Neural crest cell (in vitro differentiated cells): ENCODE data around the gene NKTR. TPM values are rescaled to one million over a fixed set of nuclear protein-coding genes. Genes with fewer than 3 reads are reported as not detected.
"Not testable (repeated sequence)": the region's sequence is repeated elsewhere in the genome, so short reads cannot be mapped to it uniquely, and the experiment has no call there.

Experiments
- DNase-seq: peaks from one replicate; pipeline ENCODE4 v3.0.0; 2021; ENCODE audit warnings: low read depth, mixed read lengths, low spot score
- H3K27ac Mint-ChIP-seq: one replicate; pipeline ENCODE4 v1.8.0; 2021; ENCODE audit warnings: mild to moderate bottlenecking, mixed read lengths; ENCODE audit not compliant: unreplicated experiment
- H3K27me3 Mint-ChIP-seq: 2 replicates; pipeline ENCODE4 v1.8.0; 2021; ENCODE audit warnings: low read depth, mild to moderate bottlenecking, mixed read lengths
- H3K36me3 Mint-ChIP-seq: 2 replicates; pipeline ENCODE4 v1.8.0; 2021; ENCODE audit warnings: low read depth, mild to moderate bottlenecking, mixed read lengths
- H3K4me1 Mint-ChIP-seq: 2 replicates; pipeline ENCODE4 v1.8.0; 2021; ENCODE audit warnings: mixed read lengths
- H3K4me3 Mint-ChIP-seq: one replicate; pipeline ENCODE4 v1.8.0; 2021; ENCODE audit warnings: mild to moderate bottlenecking, mixed read lengths
- H3K9me3 Mint-ChIP-seq: 2 replicates; pipeline ENCODE4 v1.8.0; 2021; ENCODE audit warnings: mixed read lengths
- CTCF ChIP-seq: fragments of 200-600 bp; sonication (generic); conservative IDR thresholded peaks from 2 replicates; pipeline ENCODE4 v1.5.0; 2021; ENCODE audit warnings: antibody characterized with exemption, mild to moderate bottlenecking
- long read RNA-seq: library from polyadenylated mRNA; unstranded; transcript quantifications from one replicate; pipeline ENCODE4 v2.0.0, GENCODE V29; 2020
- total RNA-seq: library from RNA; stranded (reverse); gene quantifications from 2 replicates; pipeline ENCODE4 v1.2.1, GENCODE V29; 2021

The NKTR gene
- 95.0 and 95.2 TPM in 2 replicates for total RNA-seq
- long read RNA-seq, partial matches to known transcripts: 62 of 98 reads
- long read RNA-seq, other reads (novel, unspliced or antisense): 31 of 98 reads

- Mint-ChIP-seq H3K4me1 (peaks cover 36% of the 10 kb centered on the region), H3K27ac (peak within 1 kb of the TSS; percentile 99), H3K27me3 (no peaks in the 10 kb centered on the region), H3K4me3 (peak within 1 kb of the TSS; percentile 94), H3K9me3 (peaks cover 6% of the 10 kb centered on the region), H3K36me3 (peaks cover 23% of the 10 kb centered on the region)
- peak; percentile 15 for TF ChIP-seq CTCF
- DNase-seq: peak; percentile 100
Observed at GRCh38 chr3:42600111-42600957, at the start of gene NKTR. Gene NKTR (plus strand): TSS chr3:42600686. CDS start chr3:42601007, 321 bp downstream.

- Mint-ChIP-seq H3K4me1 (no peaks in the 10 kb centered on the region), H3K9me3 (no peaks in the 10 kb centered on the region), H3K4me3 (no peak overlapping the region), H3K27me3 (no peaks in the 10 kb centered on the region), H3K27ac (no peak overlapping the region), H3K36me3 (peaks cover 20% of the 10 kb centered on the region)
- no peak for DNase-seq
- TF ChIP-seq CTCF: no peak
Observed at GRCh38 chr3:42552830-42553229, 47.7 kb upstream of the NKTR start.

- no peak for TF ChIP-seq CTCF
- H3K27me3 Mint-ChIP-seq: no peaks in the 10 kb centered on the region
- H3K4me1 Mint-ChIP-seq: no peaks in the 10 kb centered on the region
- H3K27ac Mint-ChIP-seq: no peak overlapping the region
- peaks cover 20% of the 10 kb centered on the region for H3K36me3 Mint-ChIP-seq
- H3K9me3 Mint-ChIP-seq: no peaks in the 10 kb centered on the region
- H3K4me3 Mint-ChIP-seq: no peak overlapping the region
- DNase-seq: no peak
Observed at GRCh38 chr3:42556089-42556632, 44.3 kb upstream of the NKTR start.

GRCh38 chr3:42556817-42557216, 43.7 kb upstream of the NKTR start:
- not testable (repeated sequence) for H3K27me3 Mint-ChIP-seq, H3K9me3 Mint-ChIP-seq, DNase-seq, H3K4me1 Mint-ChIP-seq, H3K27ac Mint-ChIP-seq, H3K4me3 Mint-ChIP-seq
- H3K36me3 Mint-ChIP-seq: peaks cover 20% of the 10 kb centered on the region

- Mint-ChIP-seq H3K27me3 (no peaks in the 10 kb centered on the region), H3K4me1 (no peaks in the 10 kb centered on the region), H3K9me3 (no peaks in the 10 kb centered on the region), H3K27ac (no peak overlapping the region), H3K36me3 (peaks cover 18% of the 10 kb centered on the region), H3K4me3 (no peak overlapping the region)
- no peak for TF ChIP-seq CTCF
- no peak for DNase-seq
Observed at GRCh38 chr3:42557854-42558253, 42.6 kb upstream of the NKTR start.
